GM19023 (cell line): Measurements from ENCODE around the gene AKAP6.
"Not testable (repeated sequence)": the region's sequence is repeated elsewhere in the genome, so short reads cannot be mapped to it uniquely, and the experiment has no call there.

ENCODE experiments used
- ATAC-seq: cut with Tn5 transposase; IDR thresholded peaks from one replicate; pipeline ENCODE4 v1.9.1; 2021; ENCODE audit warnings: mild to moderate bottlenecking, moderate library complexity; ENCODE audit not compliant: unreplicated experiment

AKAP6 gene

DNA sequence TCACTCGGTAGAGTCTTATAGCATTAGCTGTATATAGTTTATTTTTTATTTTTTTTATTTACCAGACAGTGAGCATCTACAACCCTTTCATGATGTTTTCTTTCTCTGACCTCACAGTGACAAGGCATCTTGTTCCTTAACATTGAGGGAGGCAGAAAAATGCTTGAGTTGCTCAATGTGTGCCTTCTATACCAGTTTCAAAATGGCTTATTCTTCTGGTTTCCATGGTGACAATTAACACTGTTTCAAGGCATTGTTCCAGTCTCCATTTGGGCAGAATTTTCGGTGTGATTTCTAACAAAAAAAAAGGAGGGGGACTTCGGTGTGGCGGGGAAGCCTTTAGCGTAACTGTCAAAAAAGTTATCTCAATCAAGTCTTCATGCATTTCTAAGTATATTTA lies 399.9 kb downstream of the AKAP6 start:
- ATAC-seq: no peak

DNA sequence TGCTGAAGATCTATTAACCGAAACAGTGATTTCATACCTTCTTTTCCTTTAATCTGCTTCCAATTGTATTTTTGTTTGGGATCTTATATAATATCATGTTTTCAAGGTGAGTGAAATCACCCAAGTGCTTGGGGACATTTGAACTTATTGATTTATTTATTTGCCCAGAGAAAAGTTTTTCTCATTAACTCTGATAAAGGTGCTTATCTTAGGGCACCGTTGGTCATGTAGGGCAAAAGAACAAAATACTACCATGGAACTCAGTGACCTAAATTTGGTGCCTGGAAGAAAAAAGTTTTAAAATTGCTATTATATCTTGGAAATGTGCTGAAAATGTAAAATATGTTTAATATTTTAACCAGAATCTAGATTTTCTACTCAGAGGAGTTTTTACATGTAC lies 402.2 kb downstream of the AKAP6 start:
- ATAC-seq: no peak

DNA sequence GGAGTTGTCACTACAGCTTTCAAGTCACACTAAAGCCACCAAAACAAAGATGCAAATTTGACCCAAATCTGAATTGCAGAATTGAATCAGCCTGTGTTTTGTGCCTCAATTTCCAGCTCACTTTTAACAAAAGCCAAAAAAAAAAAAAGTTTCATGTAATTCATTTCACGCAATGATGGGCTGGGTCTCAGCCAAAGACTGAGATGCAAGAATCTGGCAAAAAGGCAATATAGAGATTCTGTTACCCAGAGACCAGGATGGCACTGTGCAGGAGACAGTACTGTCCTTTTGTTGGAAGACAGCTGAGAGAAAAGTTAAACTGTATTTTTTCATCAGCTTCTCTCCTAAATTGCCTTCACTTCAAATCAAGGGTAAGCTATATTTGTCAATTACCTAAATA lies 403.9 kb downstream of the AKAP6 start:
- ATAC-seq: no peak

DNA sequence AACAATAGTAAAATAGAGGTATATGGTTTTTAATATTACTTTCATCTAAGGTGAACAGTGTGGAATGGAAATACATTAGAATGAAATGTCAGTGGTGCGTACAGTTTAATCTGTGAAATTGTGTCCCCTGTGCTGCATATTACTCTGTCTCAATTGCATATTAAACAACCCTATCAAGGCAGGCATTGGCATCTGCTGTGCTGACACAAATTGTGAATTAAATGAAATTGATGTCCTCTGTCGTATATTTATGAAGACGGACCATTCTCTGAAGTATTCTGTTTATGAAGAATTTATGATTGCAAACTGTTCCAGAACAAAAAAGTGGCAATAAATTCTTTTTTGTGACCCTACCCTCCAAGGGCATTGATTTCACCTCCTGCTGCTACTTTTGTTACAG lies 405.2 kb downstream of the AKAP6 start:
- no peak for ATAC-seq

DNA sequence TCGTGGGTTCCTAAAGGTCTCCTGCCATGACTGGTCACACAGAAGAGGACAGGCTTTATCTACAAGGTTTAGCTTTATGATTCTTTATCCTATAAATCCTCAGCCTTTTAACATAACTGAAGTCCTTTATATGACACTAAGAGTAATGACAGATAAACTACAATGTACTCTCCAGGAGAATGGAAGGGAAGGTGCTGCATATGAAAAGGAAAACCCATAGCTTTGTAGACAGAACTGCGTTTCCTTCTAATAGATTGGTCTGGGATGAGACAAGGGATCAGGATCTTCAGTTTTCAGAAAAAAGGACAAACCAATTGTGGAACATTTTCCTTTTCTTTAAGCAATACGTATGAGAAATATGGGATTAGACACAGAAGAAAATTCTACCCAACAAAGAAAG lies 408.5 kb downstream of the AKAP6 start:
- no peak for ATAC-seq

DNA sequence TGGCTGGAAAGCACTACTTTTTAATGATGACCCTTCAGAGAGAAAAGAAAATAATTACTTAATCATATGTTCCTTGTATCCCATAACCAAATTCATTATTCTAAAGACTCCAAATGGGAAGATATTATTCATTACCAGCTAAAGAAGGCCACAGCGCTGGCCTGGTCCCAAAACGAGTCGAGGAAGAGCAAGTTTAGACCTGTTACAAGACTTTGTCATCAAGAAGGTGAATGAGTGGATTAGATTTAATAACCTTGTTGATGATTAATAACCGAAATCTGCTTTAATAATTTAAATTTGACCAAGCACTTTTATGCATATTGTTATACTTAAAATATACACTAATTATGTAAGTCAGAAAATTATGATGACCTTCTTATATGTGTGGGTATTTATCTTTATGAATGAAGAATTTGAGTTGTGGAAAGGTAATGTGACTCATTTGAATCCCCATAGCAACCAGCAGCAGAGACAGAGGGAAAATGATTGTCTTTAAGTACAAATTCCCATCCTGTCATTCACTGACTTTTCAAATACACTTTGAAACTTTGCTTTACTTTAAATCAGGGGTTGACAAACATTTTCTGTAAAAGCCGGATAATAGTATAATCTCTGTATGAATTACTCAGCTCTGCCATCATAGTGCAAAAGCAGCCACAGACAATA lies 409.2 kb downstream of the AKAP6 start:
- no peak for ATAC-seq

DNA sequence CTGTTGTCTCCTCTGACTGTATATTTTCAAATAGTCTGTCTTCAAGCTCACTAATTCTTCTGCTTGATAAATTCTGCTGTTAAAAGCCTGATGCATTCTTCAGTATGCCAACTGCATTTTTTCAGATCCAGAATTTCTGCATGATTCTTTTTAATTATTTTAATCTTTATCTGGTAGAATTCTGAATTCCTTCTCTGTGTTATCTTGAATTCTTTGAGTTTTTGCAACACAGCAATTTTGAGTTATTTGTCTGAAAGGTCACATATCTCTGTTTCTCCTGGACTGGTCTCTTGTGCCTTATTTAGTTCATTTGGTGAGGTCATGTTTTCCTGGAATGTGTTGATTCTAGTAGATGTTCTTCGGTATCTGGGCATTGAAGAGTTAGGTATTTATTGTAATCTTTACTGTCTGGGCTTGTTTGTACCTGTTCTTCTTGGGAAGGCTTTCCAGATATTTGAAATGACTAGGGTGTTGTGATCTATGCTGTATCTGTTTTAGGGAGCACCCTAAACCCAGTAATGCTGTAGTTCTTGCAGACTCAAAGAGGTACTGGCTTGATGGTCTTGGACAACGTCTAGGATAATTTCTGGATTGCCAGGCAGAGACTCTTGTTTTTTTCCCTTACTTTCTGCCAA lies 415.8 kb downstream of the AKAP6 start:
- no peak for ATAC-seq

DNA sequence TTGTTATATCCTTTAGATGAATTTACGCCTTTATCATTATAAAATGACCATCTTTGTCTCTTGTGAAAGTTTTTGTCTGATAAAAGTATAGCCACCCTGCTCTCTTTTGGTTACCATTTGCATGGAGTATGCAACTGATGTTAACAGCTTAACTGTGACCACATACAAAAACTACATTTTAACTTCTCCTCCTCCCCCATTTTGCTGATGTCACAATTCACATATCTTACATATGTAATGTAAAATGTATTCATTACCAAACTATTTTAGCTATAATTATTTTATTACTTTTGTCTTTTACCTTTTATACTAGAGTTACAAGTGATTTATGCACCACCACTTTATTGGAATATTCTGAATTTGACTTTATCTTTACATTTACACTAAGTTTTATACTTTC lies 425.1 kb downstream of the AKAP6 start:
- no peak for ATAC-seq

DNA sequence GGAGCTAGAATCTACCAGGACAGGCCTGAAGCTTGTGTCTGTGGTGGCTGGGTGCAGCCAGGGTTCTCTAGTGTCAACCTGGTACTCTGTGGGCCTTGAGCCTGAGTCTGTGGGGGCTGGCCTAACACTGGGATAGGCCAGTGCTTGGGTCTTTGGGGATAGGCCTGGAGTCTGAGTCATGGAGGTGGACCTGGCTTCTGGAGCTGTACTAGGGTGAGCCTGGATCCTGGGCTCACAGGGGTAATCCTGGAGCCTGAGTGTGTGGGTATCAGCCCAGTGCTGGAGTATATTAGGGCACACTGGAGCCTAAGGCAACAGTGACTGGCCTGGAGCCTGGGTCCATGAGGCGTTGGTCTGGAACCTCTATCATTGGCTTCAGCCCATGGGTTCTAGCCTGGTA lies 427.1 kb downstream of the AKAP6 start:
- no peak for ATAC-seq

DNA sequence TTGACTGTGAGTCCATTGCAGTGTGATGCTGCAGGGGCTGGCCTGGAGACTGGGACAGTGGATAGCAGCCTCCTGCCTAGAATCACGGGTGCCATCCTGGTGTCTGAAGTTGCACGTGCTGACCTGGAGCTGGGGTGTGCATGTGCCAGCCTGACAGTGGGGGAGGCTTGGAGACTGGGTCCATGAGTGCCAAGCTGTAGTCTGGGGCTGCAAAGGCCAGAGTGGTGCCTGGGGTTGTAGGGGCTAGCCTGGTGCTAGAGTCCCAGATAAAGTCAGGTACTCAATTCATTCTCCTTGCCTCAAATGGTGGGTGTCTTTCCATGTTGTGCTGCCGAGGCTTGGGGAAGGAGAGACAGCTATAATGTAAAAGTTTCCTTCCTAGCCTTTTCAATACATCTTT lies 427.7 kb downstream of the AKAP6 start:
- ATAC-seq: no peak

DNA sequence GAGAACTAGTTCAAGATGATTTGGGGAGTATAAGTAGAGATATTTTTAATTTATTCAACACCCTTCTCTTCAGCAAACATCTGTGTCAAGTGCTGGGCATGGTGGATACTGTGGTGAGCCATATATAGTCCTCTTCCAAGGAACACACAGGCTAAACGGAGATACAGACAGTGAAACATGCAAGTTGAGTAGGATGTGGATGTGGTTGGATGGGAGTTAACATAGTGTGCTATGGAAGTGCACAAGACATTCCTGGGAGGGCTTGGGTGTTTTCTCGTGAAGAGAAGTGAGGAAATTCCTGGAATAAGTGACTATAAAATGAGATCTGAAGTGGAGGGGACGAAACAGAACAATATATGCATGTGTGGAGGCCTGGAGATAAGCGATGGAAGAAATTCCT lies 428.5 kb downstream of the AKAP6 start:
- ATAC-seq: no peak

DNA sequence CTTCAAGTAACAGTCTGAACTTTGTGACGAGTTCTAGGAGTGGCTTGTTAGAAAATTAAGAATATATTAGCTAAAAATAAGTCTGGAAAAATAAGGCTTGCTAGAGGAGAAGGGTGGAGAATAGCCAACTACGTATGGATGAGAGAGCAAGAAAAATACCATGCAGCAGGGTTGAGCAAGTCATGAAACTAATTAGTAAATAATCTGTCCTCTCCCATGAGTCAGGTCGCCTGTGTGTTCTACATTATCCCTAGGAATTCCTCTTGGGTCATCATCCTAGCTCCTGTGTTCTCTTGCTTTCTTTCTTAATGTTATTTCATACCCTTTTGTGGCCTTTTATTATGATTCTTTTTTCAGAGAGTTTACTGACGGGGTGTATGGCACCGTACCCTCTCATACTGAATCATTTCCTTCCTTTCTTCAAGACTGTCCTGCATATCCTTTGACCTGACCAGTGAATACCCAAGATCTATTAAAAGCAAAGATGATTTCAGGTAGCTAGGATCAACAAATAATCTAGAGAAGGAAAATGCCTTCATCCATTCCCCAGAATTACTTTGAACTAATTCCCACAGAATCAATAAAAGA lies 432.4 kb downstream of the AKAP6 start:
- no peak for ATAC-seq

DNA sequence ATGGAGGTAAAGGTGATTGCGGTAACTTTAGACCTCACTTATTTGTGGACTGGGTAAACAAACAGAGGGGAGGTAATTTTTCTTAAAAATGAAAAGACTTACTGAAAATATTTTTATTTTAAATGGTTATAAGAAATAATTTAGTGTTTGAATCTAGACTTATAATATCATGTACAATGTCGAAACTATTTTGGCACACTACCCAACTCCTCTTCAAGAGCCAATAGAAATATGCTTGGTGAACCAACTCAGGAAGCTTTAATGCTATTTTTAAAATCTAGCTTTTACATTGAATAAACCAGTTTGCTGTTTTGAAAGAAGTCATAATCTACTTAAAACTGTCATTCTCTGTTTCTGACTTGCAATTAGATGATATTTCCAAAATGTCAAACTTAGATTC lies 433.8 kb downstream of the AKAP6 start:
- no peak for ATAC-seq

DNA sequence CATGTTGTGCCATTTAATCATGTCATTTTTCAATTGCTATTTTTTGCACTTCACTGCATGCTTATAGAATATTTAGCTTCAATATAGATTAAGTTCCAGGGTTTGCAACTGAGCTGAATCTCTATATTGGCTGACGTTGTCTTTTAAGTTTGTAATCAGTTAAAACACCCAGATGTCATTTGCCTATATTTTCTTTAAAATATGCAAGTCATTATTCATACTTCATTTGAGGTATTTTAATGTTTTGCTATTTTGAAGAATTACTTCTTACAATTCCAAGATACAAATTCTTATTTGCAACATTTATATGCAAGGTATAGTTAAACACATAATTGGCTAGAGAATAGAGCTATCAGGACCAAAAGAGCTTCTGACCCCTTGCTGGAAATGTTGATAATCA lies 434.6 kb downstream of the AKAP6 start:
- no peak for ATAC-seq

DNA sequence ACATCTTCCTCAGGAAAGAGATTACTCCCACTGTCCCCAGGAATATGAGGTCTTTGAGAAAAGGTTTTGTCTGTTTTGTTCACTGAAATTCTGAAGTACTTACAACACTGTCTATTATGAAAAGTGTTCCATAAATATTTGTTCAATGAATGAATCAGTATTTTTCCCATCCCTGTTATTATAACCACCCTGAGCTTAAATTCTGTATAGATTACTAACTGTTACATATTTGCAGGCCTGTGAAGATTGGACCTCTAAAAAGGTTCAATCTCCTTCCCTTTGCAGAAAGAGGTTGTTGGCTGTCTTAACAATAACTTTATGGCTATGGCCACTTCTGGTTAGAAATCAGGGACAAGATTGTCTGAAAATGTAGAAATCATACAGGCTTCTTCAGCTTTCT lies 435.0 kb downstream of the AKAP6 start:
- no peak for ATAC-seq

DNA sequence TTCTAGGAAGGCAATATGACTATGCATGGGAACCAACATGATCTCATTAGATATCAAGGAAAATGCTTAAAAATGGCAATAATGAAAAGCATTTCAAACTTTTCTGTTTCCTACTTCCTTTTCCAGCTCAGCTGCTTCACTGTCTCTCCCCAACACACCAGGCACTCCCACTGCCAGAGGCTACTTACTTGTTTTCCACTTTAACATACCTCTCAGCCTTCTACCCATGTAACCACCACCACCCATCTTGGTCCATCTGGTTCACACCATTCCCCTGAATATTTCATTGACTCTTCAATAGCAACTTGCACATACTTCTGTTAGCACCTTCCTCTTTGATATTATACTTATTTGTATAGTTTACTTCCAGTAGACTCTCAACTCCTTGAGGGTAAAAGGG lies 441.3 kb downstream of the AKAP6 start:
- no peak for ATAC-seq

DNA sequence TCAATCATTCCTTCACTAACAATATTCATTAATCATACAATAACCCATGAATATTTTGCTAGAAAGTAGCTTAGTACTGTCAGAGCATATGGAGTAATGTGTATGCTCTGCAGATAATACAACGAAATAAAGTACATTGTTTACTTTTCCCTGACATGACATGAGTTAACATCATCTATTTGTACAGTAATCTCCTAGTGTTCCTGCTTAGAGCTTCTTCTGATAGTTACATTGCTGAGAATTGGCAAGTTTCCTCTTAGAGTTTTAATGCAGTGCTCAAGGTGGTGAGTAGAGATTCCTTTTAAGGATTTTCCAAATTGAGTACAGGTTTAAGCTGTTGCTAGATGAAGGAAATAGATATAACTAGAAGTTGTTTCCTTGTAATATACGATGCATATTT lies 445.1 kb downstream of the AKAP6 start:
- ATAC-seq: no peak

DNA sequence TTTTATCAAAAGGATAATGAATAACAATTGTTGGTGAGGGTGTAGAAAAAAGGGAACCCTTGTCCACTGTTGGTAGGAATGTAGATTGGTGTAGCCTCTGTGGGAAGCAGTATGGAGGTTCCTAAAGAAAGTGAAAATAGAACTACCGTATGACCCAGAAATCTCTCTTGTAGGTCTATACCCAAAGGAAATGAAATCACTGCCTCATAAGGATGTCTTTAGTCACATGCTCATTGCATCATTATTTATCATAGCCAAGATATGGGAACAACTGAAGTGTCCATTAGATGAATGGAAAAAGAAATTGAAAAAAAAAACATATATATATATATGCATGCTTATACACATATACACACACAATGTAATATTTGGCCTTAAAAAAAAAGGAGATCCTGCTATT lies 450.7 kb downstream of the AKAP6 start:
- no peak for ATAC-seq

DNA sequence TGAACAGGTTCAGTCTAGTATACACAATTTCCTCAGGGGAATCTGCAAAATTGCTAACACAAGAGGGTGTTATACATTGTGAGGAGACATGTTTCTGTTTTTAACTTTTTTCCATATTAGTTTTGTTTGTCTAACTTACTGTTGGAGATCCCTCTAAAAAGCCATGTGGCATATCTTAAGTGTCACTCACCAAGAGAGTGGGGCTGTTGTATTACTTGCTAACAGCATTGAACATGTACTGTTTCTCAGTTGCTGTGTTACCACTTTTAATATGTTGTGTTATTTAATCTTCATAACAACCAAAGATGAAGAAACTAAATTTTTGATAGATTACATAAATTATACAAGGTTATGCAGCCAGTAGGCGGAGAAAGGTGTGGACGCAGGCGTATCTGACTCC lies 455.3 kb downstream of the AKAP6 start:
- no peak for ATAC-seq

DNA sequence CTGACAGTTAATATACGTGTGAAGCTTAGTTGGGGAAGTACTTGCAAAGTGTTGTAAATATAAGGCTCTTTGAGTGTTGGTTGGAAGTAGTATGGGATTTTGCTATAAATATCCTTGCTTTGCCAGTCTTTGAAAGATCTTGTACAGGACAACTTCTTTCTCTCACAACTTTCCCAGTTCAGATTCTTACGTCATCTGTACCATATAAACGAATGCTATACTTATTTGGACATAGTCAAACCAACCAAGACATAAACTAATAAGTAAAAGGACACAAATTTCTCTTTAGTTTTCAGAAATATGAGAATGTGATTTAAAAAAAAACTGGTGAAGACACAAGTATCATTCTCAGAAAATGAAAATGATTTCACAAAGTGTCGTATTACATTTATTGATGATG lies 456.5 kb downstream of the AKAP6 start:
- ATAC-seq: no peak

DNA sequence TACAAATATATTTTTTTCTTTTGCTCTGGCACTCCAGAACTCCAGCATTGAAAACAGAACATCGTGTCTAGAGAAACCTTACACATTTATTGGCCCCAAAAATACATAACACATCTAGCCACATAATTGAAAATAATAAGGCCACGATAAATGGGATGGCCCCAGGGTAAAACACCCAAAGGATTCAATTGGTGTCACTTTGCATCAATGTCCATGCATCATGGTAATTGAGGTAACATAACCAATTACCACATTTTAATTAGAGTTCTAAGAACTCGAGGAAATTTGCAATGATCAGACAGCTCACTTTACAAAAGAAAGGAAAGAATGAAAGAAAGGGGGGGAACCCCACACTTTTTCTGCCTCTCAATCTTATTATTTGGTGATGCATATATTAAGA lies 457.8 kb downstream of the AKAP6 start:
- ATAC-seq: no peak

DNA sequence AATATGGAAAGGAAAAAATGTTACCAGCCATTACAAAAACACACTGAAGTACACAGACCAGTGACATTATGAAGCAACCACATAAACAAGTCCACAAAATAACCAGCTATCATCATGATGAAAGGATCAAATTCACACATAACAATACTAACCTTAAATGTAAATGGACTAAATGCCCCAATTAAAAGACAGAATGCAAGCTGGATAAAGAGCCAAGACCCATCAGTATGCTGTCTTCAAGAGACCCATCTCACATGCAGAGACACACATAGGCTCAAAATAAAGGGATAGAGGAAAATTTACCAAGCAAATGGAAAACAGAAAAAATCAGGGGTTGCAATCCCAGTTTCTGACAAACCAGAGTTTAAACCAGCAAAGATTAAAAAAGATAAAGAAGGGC lies 463.9 kb downstream of the AKAP6 start:
- ATAC-seq: not testable (repeated sequence)

DNA sequence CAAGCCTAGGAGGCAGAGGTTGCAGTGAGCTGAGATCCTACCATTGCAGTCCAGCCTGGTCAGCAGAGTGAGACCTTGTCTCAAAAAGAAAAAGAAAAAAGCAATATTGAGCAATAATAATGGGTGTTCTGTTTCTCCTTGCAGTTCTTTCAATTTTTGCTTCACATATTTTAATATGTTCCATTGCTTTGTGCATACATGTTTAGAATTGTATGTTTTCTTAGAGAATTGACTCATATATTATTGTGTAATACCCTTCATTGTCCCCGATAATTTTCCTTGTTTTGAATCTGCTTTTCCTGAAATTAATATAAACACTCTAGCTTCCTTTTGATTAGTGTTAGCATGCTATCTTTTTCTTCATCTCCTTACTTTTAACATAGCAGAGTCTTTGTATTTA lies 471.2 kb downstream of the AKAP6 start:
- no peak for ATAC-seq
